SU-DHL-6 (cell line): ENCODE data around the gene PAK1IP1.

Source experiments
- CTCF ChIP-seq: fragments of 200-600 bp; sonication (generic); IDR thresholded peaks from one replicate; pipeline ENCODE4 v1.5.1; 2017; ENCODE audit warnings: antibody characterized with exemption, mild to moderate bottlenecking, low read length, moderate library complexity; ENCODE audit not compliant: insufficient read depth, poor library complexity, severe bottlenecking
- EZH2phosphoT487 ChIP-seq: fragments of 200-600 bp; sonication (generic), shearing (Covaris generic); conservative IDR thresholded peaks from 2 replicates; pipeline ENCODE4 v1.6.1; 2018; ENCODE audit warnings: mild to moderate bottlenecking, antibody characterized with exemption, low read length, moderate library complexity, mixed read lengths

- TF ChIP-seq CTCF (no peak), EZH2phosphoT487 (no peak)
Measured at GRCh38 chr6:10723567-10723881, 28.8 kb downstream of the PAK1IP1 start.
